Cardiac muscle cell (in vitro differentiated cells and primary cell): ENCODE results near the gene TGM5. TPM values are rescaled to one million over a fixed set of nuclear protein-coding genes. Genes with fewer than 3 reads are reported as not detected.

Experiments used
- DNase-seq, 2 donors: peaks; one replicate each; pipeline versions ENCODE4 v3.0.0 to v3.0.0-alpha.2; 2010 to 2017; ENCODE audit warnings: low read depth in 1 of 2, low spot score in 1 of 2
- H3K27ac ChIP-seq: fragments of 200-600 bp; sonication (generic); 2 replicates; pipeline ENCODE4 v1.5.1; 2016
- H3K27me3 ChIP-seq: fragments of 200-600 bp; sonication (generic); 2 replicates; pipeline ENCODE4 v1.6.0; 2016; ENCODE audit warnings: control low read depth
- H3K36me3 ChIP-seq: fragments of 200-600 bp; sonication (generic); 2 replicates; pipeline ENCODE4 v1.5.1; 2016; ENCODE audit warnings: control low read depth
- H3K4me1 ChIP-seq: fragments of 200-600 bp; sonication (generic); 2 replicates; pipeline ENCODE4 v1.8.1; 2017; ENCODE audit warnings: low read depth, mild to moderate bottlenecking, mixed run types
- H3K4me3 ChIP-seq: fragments of 200-600 bp; sonication (generic); 2 replicates; pipeline ENCODE4 v1.5.1; 2016; ENCODE audit warnings: mild to moderate bottlenecking
- H3K9me3 ChIP-seq: fragments of 200-600 bp; sonication (generic); 2 replicates; pipeline ENCODE4 v1.5.1; 2017; ENCODE audit warnings: low read depth, mild to moderate bottlenecking, control low read depth
- polyA plus RNA-seq: library from polyadenylated mRNA; unstranded; fragments of >200 nt; fragmentation: Nextera tagmentation; extraction: Ambion mirVana; gene quantifications from 2 replicates; pipeline ENCODE4 v1.2.1, GENCODE V29; 2016
- total RNA-seq: library from RNA; depleted of rRNA; stranded (reverse); fragments of >200 nt; gene quantifications from 2 replicates; pipeline ENCODE4 v1.2.3, GENCODE V29; 2016
- TF ChIP-seq, protein P1 (sequence below): IDR thresholded peaks from 2 replicates; pipeline ENCODE4 v1.5.1; 2012; ENCODE audit warnings: low read depth, mild to moderate bottlenecking, low read length

TGM5 gene
- total and polyA plus RNA-seq, 2 experiments from 2014 or later = not detected

DNA sequence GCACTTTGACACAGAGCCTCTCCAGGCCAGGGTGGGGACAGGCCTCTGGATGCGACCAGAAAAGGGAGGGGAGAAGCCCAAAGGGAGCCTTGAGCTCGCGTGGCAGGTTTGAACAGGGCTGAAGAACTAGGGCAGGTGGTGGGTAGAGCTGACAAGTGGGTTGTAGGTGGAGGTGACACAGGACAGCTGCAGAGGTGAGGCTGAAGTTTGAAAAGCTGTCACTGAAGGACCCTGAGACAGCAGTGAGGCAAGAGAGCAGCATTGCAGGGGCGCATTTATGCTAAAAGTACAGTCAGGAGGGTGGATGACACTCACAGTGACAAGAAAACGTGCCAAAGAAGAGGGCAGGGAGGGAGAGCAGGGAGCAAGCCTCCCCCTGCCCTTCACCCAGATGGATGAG lies 24.1 kb downstream of the TGM5 start:
- no peak overlapping the region for H3K4me3 ChIP-seq
- DNase-seq = no peak
- no peaks in the 10 kb centered on the region for H3K9me3 ChIP-seq
- H3K4me1 ChIP-seq = no peaks in the 10 kb centered on the region
- H3K27ac ChIP-seq = no peak overlapping the region
- TF ChIP-seq, protein P1, sequence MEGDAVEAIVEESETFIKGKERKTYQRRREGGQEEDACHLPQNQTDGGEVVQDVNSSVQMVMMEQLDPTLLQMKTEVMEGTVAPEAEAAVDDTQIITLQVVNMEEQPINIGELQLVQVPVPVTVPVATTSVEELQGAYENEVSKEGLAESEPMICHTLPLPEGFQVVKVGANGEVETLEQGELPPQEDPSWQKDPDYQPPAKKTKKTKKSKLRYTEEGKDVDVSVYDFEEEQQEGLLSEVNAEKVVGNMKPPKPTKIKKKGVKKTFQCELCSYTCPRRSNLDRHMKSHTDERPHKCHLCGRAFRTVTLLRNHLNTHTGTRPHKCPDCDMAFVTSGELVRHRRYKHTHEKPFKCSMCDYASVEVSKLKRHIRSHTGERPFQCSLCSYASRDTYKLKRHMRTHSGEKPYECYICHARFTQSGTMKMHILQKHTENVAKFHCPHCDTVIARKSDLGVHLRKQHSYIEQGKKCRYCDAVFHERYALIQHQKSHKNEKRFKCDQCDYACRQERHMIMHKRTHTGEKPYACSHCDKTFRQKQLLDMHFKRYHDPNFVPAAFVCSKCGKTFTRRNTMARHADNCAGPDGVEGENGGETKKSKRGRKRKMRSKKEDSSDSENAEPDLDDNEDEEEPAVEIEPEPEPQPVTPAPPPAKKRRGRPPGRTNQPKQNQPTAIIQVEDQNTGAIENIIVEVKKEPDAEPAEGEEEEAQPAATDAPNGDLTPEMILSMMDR = no peak
- H3K27me3 ChIP-seq = no peaks in the 10 kb centered on the region
- no peaks in the 10 kb centered on the region for H3K36me3 ChIP-seq

DNA sequence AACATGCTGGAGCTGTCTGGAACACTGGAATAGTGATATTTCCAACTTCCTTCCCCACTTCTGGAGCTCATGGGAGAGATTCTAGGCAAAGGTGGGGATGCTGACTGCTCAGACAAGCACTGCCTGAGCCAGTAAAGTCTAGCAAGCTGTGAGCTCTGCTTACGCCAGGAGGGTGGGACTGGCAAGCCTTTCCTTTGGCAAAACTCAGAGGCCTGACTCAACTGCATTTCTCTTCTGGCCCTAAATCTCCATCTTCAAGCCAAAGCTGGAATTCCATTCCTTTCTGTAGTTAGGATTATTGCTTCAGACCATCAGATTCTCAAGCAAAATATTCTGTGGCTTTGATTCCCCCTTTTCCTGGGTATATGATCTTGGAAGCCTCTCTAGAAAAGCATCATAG lies 25.6 kb downstream of the TGM5 start:
- no peak overlapping the region for H3K27ac ChIP-seq
- no peaks in the 10 kb centered on the region for H3K36me3 ChIP-seq
- H3K27me3 ChIP-seq = no peaks in the 10 kb centered on the region
- H3K9me3 ChIP-seq = no peaks in the 10 kb centered on the region
- TF ChIP-seq, protein P1 = no peak
- no peaks in the 10 kb centered on the region for H3K4me1 ChIP-seq
- DNase-seq = peak in 1 of 2 donors; percentile 62
- no peak overlapping the region for H3K4me3 ChIP-seq

DNA sequence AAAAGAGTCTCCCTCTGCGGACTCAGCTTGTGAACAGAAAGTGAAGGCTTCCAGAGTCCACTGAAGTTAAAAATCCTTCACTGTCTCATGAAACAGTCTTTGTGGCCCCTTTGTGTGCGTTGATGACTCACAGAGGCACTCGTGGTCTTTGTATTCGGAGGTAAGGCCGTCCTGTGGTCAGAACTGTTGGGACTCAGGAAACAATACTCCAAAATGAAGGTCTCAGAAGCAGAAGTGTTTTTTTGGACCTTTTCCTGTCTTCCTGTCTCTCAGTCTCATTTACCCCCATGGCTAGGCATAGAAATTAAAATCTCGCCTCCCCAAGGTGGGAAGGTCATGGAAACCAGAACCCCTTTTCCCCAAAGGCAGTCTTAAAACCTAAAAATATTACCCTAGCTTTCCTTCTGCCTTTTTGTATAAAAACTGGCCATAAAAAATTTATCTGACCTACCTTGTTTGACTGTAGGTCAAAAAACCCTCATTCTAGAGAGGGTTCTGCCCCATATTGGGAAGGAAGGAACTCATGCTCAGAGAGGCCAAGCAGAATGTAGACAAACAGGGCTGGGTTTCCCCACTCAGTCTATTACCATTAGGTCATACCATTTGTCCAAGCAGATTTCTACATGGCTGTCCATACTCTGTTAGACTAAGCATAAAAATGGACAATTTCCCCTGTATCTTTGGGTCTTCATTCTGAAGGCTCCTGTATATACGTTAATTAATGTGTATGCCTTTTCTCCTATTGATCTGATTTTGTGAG lies 26.8 kb downstream of the TGM5 start:
- no peak for DNase-seq
- TF ChIP-seq, protein P1 = no peak
- H3K27ac ChIP-seq = no peak overlapping the region
- H3K36me3 ChIP-seq = no peaks in the 10 kb centered on the region
- no peak overlapping the region for H3K4me3 ChIP-seq
- no peaks in the 10 kb centered on the region for H3K9me3 ChIP-seq
- H3K27me3 ChIP-seq = no peaks in the 10 kb centered on the region
- H3K4me1 ChIP-seq = no peaks in the 10 kb centered on the region

DNA sequence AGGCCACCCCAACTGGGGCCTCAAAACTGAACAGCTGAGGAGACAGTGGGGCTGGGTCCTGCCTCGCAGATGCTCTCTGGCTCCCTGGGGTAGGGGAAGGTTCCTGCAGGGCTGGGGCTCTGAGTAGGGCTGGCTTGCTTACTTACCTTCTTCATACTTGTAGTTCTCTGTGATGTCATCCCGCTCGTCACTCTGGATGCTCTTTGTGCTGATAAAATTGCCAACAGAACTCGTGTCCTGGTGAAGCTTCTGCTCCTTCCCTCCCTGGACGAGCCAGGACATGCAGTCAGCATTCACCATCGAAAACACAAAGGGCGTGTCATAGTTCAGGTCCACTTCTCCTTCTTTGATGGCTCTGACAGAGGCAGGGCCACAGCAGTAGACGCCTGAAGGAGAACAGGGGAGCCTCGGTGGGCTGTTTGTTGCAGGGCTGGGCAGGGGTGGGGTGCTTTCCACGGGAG lies 28.0 kb downstream of the TGM5 start:
- no peak for DNase-seq
- H3K36me3 ChIP-seq = no peaks in the 10 kb centered on the region

DNA sequence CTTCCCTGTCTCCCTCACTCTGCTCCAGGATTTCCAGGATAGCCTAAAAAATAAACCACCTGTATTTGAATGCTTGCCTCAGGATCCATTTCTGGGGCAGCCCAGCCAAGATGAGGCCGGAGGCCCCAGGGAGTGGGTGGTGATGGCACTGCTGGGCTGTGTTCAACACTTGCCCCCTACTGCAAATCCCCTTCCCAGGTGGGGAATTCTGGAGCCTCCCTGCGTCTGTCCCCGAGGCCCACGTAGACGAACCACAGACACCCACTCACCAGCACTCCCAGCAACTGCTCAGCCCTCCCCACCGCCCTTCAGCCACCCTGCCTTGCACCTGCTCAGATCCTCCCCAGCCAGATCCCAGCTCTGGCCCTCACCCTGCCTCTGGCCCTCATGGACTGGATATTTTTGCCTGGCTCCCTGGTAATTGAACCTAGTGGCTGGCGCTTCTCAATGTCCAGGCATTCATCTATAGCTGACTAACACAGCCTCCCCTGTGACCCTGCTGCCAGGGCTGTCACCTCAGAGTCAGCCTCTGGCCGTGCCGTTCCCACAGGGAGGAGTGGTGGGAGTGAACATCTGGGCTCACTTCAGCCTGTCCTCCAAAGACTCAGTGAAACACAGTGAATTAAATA lies 28.8 kb downstream of the TGM5 start:
- Histone ChIP-seq H3K27ac (no peak overlapping the region), H3K4me3 (no peak overlapping the region), H3K27me3 (no peaks in the 10 kb centered on the region), H3K9me3 (no peaks in the 10 kb centered on the region), H3K4me1 (no peaks in the 10 kb centered on the region), H3K36me3 (no peaks in the 10 kb centered on the region)
- DNase-seq = no peak
- TF ChIP-seq, protein P1 = no peak

More for the DNA sequence above, 28.0 kb downstream of the TGM5 start:
- TF ChIP-seq, protein P1 = no peak
- Histone ChIP-seq H3K9me3 (no peaks in the 10 kb centered on the region), H3K27me3 (no peaks in the 10 kb centered on the region), H3K4me1 (no peaks in the 10 kb centered on the region), H3K4me3 (no peak overlapping the region), H3K27ac (no peak overlapping the region)
